SU-DHL-6 (cell line): ENCODE data around the gene PXN.

Experiments used
- CTCF ChIP-seq: fragments of 200-600 bp; sonication (generic); IDR thresholded peaks from one replicate; pipeline ENCODE4 v1.5.1; 2017; ENCODE audit warnings: antibody characterized with exemption, mild to moderate bottlenecking, low read length, moderate library complexity; ENCODE audit not compliant: insufficient read depth, poor library complexity, severe bottlenecking
- EZH2phosphoT487 ChIP-seq: fragments of 200-600 bp; sonication (generic), shearing (Covaris generic); conservative IDR thresholded peaks from 2 replicates; pipeline ENCODE4 v1.6.1; 2018; ENCODE audit warnings: mild to moderate bottlenecking, antibody characterized with exemption, low read length, moderate library complexity, mixed read lengths

DNA sequence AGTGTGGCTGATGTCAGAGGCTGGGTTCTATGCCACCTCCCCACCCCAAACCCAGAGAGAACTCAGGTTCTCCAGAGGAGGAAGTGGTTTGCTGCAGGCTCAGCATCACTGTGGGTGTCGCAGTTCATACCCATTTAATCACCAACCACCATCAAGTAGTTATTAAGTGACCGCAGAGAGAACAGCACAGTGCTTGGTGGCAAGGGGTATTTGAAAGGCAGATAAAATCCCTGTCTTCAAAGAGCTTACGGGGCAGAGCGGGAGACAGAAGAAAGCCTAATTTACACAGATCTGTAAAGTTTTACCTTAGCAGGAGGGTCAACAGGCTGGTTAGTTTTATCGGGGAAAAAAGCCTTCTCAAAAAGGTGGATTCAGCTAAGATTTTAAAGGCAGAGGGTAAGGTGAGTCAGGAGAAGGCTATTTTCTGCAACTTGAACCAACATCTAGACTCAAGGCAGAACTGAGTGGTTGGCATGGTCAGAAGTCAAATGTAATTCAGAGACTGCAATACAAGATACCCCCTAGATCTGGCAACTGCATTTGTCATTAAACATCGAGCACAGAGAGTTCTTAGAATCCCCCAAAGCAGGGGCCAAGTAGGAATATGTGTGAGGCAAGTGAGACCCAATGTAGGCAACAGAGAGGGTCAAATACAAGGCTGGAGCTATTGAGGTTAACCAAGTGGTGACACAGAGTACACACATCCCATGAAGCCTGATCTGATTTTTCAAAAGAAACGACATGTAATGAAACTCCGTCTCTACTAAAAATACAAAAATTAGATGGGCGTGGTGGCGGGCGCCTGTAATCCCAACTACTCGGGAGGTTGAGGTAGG lies 13.2 kb downstream of the PXN start:
- no peak for TF ChIP-seq CTCF
- TF ChIP-seq EZH2phosphoT487, result no peak
